H9 (cell line): ENCODE measurements around the gene CROCC2. TPM values are rescaled to one million over a fixed set of nuclear protein-coding genes. Genes with fewer than 3 reads are reported as not detected.

Experiments used
- DNase-seq: peaks from one replicate; pipeline ENCODE4 v3.0.0-alpha.2; 2017
- H2AFZ ChIP-seq: one replicate; pipeline ENCODE4 v1.6.1; 2013; ENCODE audit warnings: mild to moderate bottlenecking, low read length, control low read depth, moderate library complexity
- H2AK5ac ChIP-seq: 2 replicates; pipeline ENCODE4 v1.6.1; 2013; ENCODE audit warnings: low read length, control low read depth, mixed read lengths; ENCODE audit not compliant: insufficient read length
- H2BK120ac ChIP-seq: one replicate; pipeline ENCODE4 v1.6.1; 2013; ENCODE audit warnings: low read depth, mild to moderate bottlenecking, low read length, control low read depth, inconsistent platforms; ENCODE audit not compliant: poor library complexity, severe bottlenecking
- H2BK12ac ChIP-seq: 2 replicates; pipeline ENCODE4 v1.6.1; 2013; ENCODE audit warnings: low read length, control low read depth, mixed read lengths, low read depth; ENCODE audit not compliant: insufficient read length
- H2BK15ac ChIP-seq: 2 replicates; pipeline ENCODE4 v1.6.1; 2013; ENCODE audit warnings: low read depth, low read length, control low read depth
- H2BK20ac ChIP-seq: one replicate; pipeline ENCODE4 v1.6.1; 2013; ENCODE audit warnings: low read depth, mild to moderate bottlenecking, low read length, control low read depth, inconsistent platforms; ENCODE audit not compliant: poor library complexity, severe bottlenecking
- H2BK5ac ChIP-seq: 2 replicates; pipeline ENCODE4 v1.6.1; 2013; ENCODE audit warnings: low read length, control low read depth, mixed read lengths; ENCODE audit not compliant: insufficient read length
- H3K14ac ChIP-seq: 2 replicates; pipeline ENCODE4 v1.6.1; 2013; ENCODE audit warnings: low read length, control low read depth; ENCODE audit not compliant: insufficient read depth
- H3K18ac ChIP-seq: 2 replicates; pipeline ENCODE4 v1.6.1; 2013; ENCODE audit warnings: low read depth, mild to moderate bottlenecking, mixed read lengths, low read length, control low read depth; ENCODE audit not compliant: insufficient read length
- H3K23ac ChIP-seq: 2 replicates; pipeline ENCODE4 v1.6.1; 2013; ENCODE audit warnings: low read length, control low read depth, mixed read lengths, low read depth; ENCODE audit not compliant: insufficient read length
- H3K23me2 ChIP-seq: 2 replicates; pipeline ENCODE4 v1.6.1; 2013; ENCODE audit warnings: low read depth, mild to moderate bottlenecking, mixed read lengths, low read length, control low read depth; ENCODE audit not compliant: insufficient read length, poor library complexity, severe bottlenecking
- H3K27ac ChIP-seq: 2 replicates; pipeline ENCODE4 v1.5.1; 2013; ENCODE audit warnings: low read length, control low read depth, mixed read lengths, low read depth; ENCODE audit not compliant: insufficient read length
- H3K27me3 ChIP-seq: 2 replicates; pipeline ENCODE4 v1.6.1; 2013; ENCODE audit warnings: low read length, control low read depth, inconsistent platforms; ENCODE audit not compliant: insufficient read depth
- H3K4ac ChIP-seq: 2 replicates; pipeline ENCODE4 v1.6.1; 2013; ENCODE audit warnings: low read depth, mild to moderate bottlenecking, control low read depth, inconsistent platforms, low read length, moderate library complexity
- H3K4me1 ChIP-seq: 2 replicates; pipeline ENCODE4 v1.6.1; 2013; ENCODE audit warnings: low read length, control low read depth, inconsistent platforms; ENCODE audit not compliant: insufficient read depth
- H3K4me2 ChIP-seq: 2 replicates; pipeline ENCODE4 v1.6.1; 2013; ENCODE audit warnings: low read length, control low read depth, mixed read lengths; ENCODE audit not compliant: insufficient read length, insufficient read depth
- H3K56ac ChIP-seq: 2 replicates; pipeline ENCODE4 v1.6.1; 2013; ENCODE audit warnings: low read depth, mild to moderate bottlenecking, mixed read lengths, low read length, control low read depth; ENCODE audit not compliant: insufficient read length
- H3K79me1 ChIP-seq: 2 replicates; pipeline ENCODE4 v1.6.1; 2013; ENCODE audit warnings: low read depth, mild to moderate bottlenecking, moderate library complexity, low read length, control low read depth, inconsistent platforms; ENCODE audit not compliant: insufficient read depth, poor library complexity, severe bottlenecking
- H3K79me2 ChIP-seq: 2 replicates; pipeline ENCODE4 v1.6.1; 2013; ENCODE audit warnings: low read length, control low read depth, inconsistent platforms; ENCODE audit not compliant: insufficient read depth
- H3K9ac ChIP-seq: 2 replicates; pipeline ENCODE4 v1.6.1; 2013; ENCODE audit warnings: low read length, control low read depth, mixed read lengths; ENCODE audit not compliant: insufficient read length; ENCODE audit errors: extremely low read depth
- H3K9me3 ChIP-seq: one replicate; pipeline ENCODE4 v1.6.1; 2013; ENCODE audit warnings: low read depth, low read length, inconsistent platforms; ENCODE audit not compliant: control insufficient read depth
- H3T11ph ChIP-seq: one replicate; pipeline ENCODE4 v1.6.1; 2013; ENCODE audit warnings: mild to moderate bottlenecking, low read length, control low read depth, inconsistent platforms
- H4K20me1 ChIP-seq: one replicate; pipeline ENCODE4 v1.6.1; 2013; ENCODE audit not compliant: control insufficient read depth, insufficient read length, insufficient read depth
- H4K5ac ChIP-seq: 2 replicates; pipeline ENCODE4 v1.6.1; 2013; ENCODE audit warnings: low read depth, mild to moderate bottlenecking, mixed read lengths, low read length, control low read depth; ENCODE audit not compliant: insufficient read length
- H4K8ac ChIP-seq: replicated peaks from 2 replicates; pipeline ENCODE4 v1.6.1; 2013; ENCODE audit warnings: low read length, control low read depth, mixed read lengths, low read depth; ENCODE audit not compliant: insufficient read length
- H4K91ac ChIP-seq: 2 replicates; pipeline ENCODE4 v1.6.1; 2013; ENCODE audit warnings: low read depth, mild to moderate bottlenecking, moderate library complexity, mixed read lengths, low read length, control low read depth; ENCODE audit not compliant: insufficient read length
- H3K27ac Mint-ChIP-seq, 3 experiments: 2 replicates in 2 of 3; 3 replicates in 1 of 3; pipeline ENCODE4 v1.8.0; 2020 to 2021; ENCODE audit warnings: mixed read lengths in 3 of 3, mild to moderate bottlenecking in 1 of 3, moderate library complexity in 1 of 3
- H3K27me3 Mint-ChIP-seq: 2 replicates; pipeline ENCODE4 v1.8.0; 2021; ENCODE audit warnings: low read depth, mild to moderate bottlenecking, moderate library complexity, mixed read lengths
- H3K36me3 Mint-ChIP-seq, 3 experiments: 2 replicates in 2 of 3; 3 replicates in 1 of 3; pipeline ENCODE4 v1.8.0; 2020 to 2021; ENCODE audit warnings: low read depth in 3 of 3, mixed read lengths in 3 of 3; ENCODE audit not compliant: insufficient read depth in 1 of 3
- H3K4me1 Mint-ChIP-seq, 2 experiments: 2 replicates each; pipeline ENCODE4 v1.8.0; 2020; ENCODE audit warnings: mixed read lengths in 2 of 2
- H3K4me3 Mint-ChIP-seq, 2 experiments: 2 replicates in 1 of 2; 3 replicates in 1 of 2; pipeline ENCODE4 v1.8.0; 2020 to 2021; ENCODE audit warnings: mild to moderate bottlenecking in 2 of 2, mixed read lengths in 2 of 2, moderate library complexity in 1 of 2
- H3K9me3 Mint-ChIP-seq, 2 experiments: 2 replicates in 1 of 2; 3 replicates in 1 of 2; pipeline ENCODE4 v1.8.0; 2020; ENCODE audit warnings: mild to moderate bottlenecking in 2 of 2, mixed read lengths in 2 of 2, moderate library complexity in 1 of 2
- WGBS: extraction: QIAGEN DNeasy Blood & Tissue Kit; methylation state at CpG from one replicate; pipeline ENCODE4 v1.1.7; 2013; ENCODE audit warnings: missing lambda C conversion rate, low lambda C conversion rate, mixed read lengths; ENCODE audit not compliant: insufficient read length; ENCODE audit errors: extremely low coverage; 5-methylcytosine and 5-hydroxymethylcytosine counted together
- total RNA-seq: library from RNA; stranded (reverse); gene quantifications from 2 replicates; pipeline ENCODE4 v1.2.1, GENCODE V29; 2021
- TF ChIP-seq, protein P1 (sequence below): fragments of 200-600 bp; sonication (generic); conservative IDR thresholded peaks from 3 replicates; pipeline ENCODE4 v1.8.0; 2021; ENCODE audit warnings: antibody characterized with exemption, mild to moderate bottlenecking

The CROCC2 gene
- total RNA-seq, 1 experiment from 2014 or later: not detected

DNA sequence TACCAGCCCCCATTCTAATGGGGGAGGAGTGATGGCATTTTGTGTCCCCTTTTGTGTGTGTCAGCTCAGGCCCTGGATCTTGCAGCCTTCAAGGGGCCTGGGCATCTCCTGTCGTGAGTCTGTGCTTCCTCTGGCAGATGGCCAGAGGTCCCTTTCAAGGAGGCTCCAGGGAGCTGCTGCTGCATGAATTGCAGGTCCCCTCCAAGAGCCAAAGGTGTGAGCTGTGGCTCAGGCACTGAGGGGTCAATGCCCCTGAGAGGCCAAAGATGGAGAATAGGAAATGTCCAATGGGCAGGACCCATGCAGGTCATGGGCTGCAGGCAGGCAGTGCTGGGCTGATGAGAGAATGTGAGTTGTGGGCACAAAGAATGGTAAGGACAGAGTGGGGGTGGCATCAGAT is 20.6 kb upstream of the CROCC2 start:
- H3K27ac Mint-ChIP-seq: no peak overlapping the region; a peak in 1 of 7 replicates
- Histone ChIP-seq H3K4me2 (no peak overlapping the region), H2AFZ (no peak overlapping the region), H3K9ac (no peak overlapping the region), H2BK5ac (no peak overlapping the region), H3K27ac (no peak overlapping the region), H3K4me1 (no peaks in the 10 kb centered on the region), H3K9me3 (no peaks in the 10 kb centered on the region), H3K4ac (no peak overlapping the region), H3K56ac (no peak overlapping the region), H3K14ac (no peak overlapping the region), H4K91ac (no peak overlapping the region), H4K5ac (no peak overlapping the region), H3K23me2 (no peaks in the 10 kb centered on the region), H2BK15ac (no peak overlapping the region), H3K18ac (no peak overlapping the region), H4K20me1 (no peaks in the 10 kb centered on the region), H4K8ac (no peak overlapping the region), H2BK12ac (no peak overlapping the region), H2BK120ac (no peak overlapping the region), H2AK5ac (no peak overlapping the region), H3K79me2 (no peaks in the 10 kb centered on the region), H3K79me1 (no peaks in the 10 kb centered on the region), H3T11ph (no peak overlapping the region), H2BK20ac (no peak overlapping the region), H3K27me3 (no peaks in the 10 kb centered on the region), H3K23ac (no peak overlapping the region)
- no peaks in the 10 kb centered on the region; the same call in 1 of the 2 replicates for H3K27me3 Mint-ChIP-seq
- no peaks in the 10 kb centered on the region for H3K9me3 Mint-ChIP-seq
- H3K36me3 Mint-ChIP-seq: no peaks in the 10 kb centered on the region
- no peak overlapping the region for H3K4me3 Mint-ChIP-seq
- TF ChIP-seq, protein P1, sequence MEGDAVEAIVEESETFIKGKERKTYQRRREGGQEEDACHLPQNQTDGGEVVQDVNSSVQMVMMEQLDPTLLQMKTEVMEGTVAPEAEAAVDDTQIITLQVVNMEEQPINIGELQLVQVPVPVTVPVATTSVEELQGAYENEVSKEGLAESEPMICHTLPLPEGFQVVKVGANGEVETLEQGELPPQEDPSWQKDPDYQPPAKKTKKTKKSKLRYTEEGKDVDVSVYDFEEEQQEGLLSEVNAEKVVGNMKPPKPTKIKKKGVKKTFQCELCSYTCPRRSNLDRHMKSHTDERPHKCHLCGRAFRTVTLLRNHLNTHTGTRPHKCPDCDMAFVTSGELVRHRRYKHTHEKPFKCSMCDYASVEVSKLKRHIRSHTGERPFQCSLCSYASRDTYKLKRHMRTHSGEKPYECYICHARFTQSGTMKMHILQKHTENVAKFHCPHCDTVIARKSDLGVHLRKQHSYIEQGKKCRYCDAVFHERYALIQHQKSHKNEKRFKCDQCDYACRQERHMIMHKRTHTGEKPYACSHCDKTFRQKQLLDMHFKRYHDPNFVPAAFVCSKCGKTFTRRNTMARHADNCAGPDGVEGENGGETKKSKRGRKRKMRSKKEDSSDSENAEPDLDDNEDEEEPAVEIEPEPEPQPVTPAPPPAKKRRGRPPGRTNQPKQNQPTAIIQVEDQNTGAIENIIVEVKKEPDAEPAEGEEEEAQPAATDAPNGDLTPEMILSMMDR: no peak
- WGBS: no CpG with 5 or more reads among the region's 1 CpG
- no peak for DNase-seq
- H3K4me1 Mint-ChIP-seq: peaks cover 4 to 6% of the 10 kb centered on the region in 2 experiments
